HepG2 (cell line): Measurements from ENCODE around the gene CDH2. TPM values are rescaled to one million over a fixed set of nuclear protein-coding genes. Genes with fewer than 3 reads are reported as not detected.

Experiments
- ARID5B ChIP-seq: IDR thresholded peaks from 2 replicates; pipeline ENCODE4 v1.4.0; 2020; ENCODE audit warnings: mild to moderate bottlenecking, missing genetic modification reagents
- ATF3 ChIP-seq: sonication (generic); formaldehyde crosslinking; IDR thresholded peaks from 2 replicates; pipeline ENCODE4 v1.4.0; 2020; ENCODE audit warnings: missing genetic modification reagents
- ATF7 ChIP-seq, 2 experiments: fragments of 450-650 bp in 1 of 2; sonication (generic) in 1 of 2; formaldehyde crosslinking in 1 of 2; IDR thresholded peaks; 2 replicates each; pipeline versions ENCODE4 v1.4.0 to v1.6.1; 2016 to 2020; ENCODE audit warnings: antibody characterized with exemption in 1 of 2, mild to moderate bottlenecking in 1 of 2, missing genetic modification reagents in 1 of 2
- CEBPG ChIP-seq: IDR thresholded peaks from 2 replicates; pipeline ENCODE4 v1.6.1; 2016
- FOSL1 ChIP-seq: sonication (generic); formaldehyde crosslinking; IDR thresholded peaks from 2 replicates; pipeline ENCODE4 v1.9.0; 2021; ENCODE audit warnings: missing genetic modification reagents, borderline replicate concordance
- GATAD2A ChIP-seq: IDR thresholded peaks from 2 replicates; pipeline ENCODE4 v1.6.1; 2016
- GZF1 ChIP-seq: sonication (generic); formaldehyde crosslinking; IDR thresholded peaks from 2 replicates; pipeline ENCODE4 v1.5.1; 2020; ENCODE audit warnings: mild to moderate bottlenecking, missing genetic modification reagents
- HNF4A ChIP-seq: sonication (generic); formaldehyde crosslinking; IDR thresholded peaks from 2 replicates; pipeline ENCODE4 v1.4.0; 2020; ENCODE audit warnings: missing genetic modification reagents
- JUND ChIP-seq: sonication (generic); formaldehyde crosslinking; IDR thresholded peaks from 2 replicates; pipeline ENCODE4 v1.8.0; 2022; ENCODE audit warnings: mild to moderate bottlenecking, missing genetic modification reagents
- KDM4B ChIP-seq: sonication (generic); formaldehyde crosslinking; IDR thresholded peaks from 2 replicates; pipeline ENCODE4 v1.4.0; 2020; ENCODE audit warnings: missing genetic modification reagents
- NCOA2 ChIP-seq: sonication (generic); formaldehyde crosslinking; IDR thresholded peaks from 2 replicates; pipeline ENCODE4 v1.8.0; 2022; ENCODE audit warnings: inconsistent platforms
- NFIC ChIP-seq: IDR thresholded peaks from 2 replicates; pipeline ENCODE4 v1.6.1; 2012; ENCODE audit warnings: mild to moderate bottlenecking, low read length, inconsistent platforms
- RARA ChIP-seq: IDR thresholded peaks from 2 replicates; pipeline ENCODE4 v1.6.1; 2016; ENCODE audit warnings: missing genetic modification reagents, missing compliant biosample characterization
- SMAD9 ChIP-seq: sonication (generic); formaldehyde crosslinking; IDR thresholded peaks from 2 replicates; pipeline ENCODE4 v1.5.1; 2020; ENCODE audit warnings: mild to moderate bottlenecking, missing genetic modification reagents
- SMYD3 ChIP-seq: sonication (generic); formaldehyde crosslinking; IDR thresholded peaks from 2 replicates; pipeline ENCODE4 v1.8.1; 2023; ENCODE audit warnings: mild to moderate bottlenecking, missing genetic modification reagents
- THAP8 ChIP-seq: sonication (generic); formaldehyde crosslinking; IDR thresholded peaks from 2 replicates; pipeline ENCODE4 v1.5.1; 2020; ENCODE audit warnings: missing genetic modification reagents, mild to moderate bottlenecking, borderline replicate concordance
- ZBTB42 ChIP-seq: sonication (generic); formaldehyde crosslinking; IDR thresholded peaks from 2 replicates; pipeline ENCODE4 v1.5.0; 2020; ENCODE audit warnings: mild to moderate bottlenecking, missing genetic modification reagents
- ZBTB7A ChIP-seq: sonication (generic); formaldehyde crosslinking; IDR thresholded peaks from 2 replicates; pipeline ENCODE4 v1.8.0; 2022; ENCODE audit warnings: mild to moderate bottlenecking, missing genetic modification reagents
- ZKSCAN5 ChIP-seq: sonication (generic); formaldehyde crosslinking; IDR thresholded peaks from 2 replicates; pipeline ENCODE4 v1.5.1; 2020; ENCODE audit warnings: mild to moderate bottlenecking, missing genetic modification reagents
- ZNF530 ChIP-seq: sonication (generic); formaldehyde crosslinking; IDR thresholded peaks from 2 replicates; pipeline ENCODE4 v1.5.0; 2020; ENCODE audit warnings: low read depth, mild to moderate bottlenecking, missing genetic modification reagents
- ZNF567 ChIP-seq: sonication (generic); formaldehyde crosslinking; IDR thresholded peaks from 2 replicates; pipeline ENCODE4 v1.8.1; 2023; ENCODE audit warnings: mild to moderate bottlenecking, missing genetic modification reagents, borderline replicate concordance
- ZSCAN25 ChIP-seq: sonication (generic); formaldehyde crosslinking; IDR thresholded peaks from 2 replicates; pipeline ENCODE4 v1.8.0; 2022; ENCODE audit warnings: mild to moderate bottlenecking, missing genetic modification reagents
- ZUFSP ChIP-seq: sonication (generic); formaldehyde crosslinking; IDR thresholded peaks from 2 replicates; pipeline ENCODE4 v1.9.0; 2021; ENCODE audit warnings: missing genetic modification reagents, mild to moderate bottlenecking, borderline replicate concordance
- polyA plus RNA-seq, 8 experiments: library from polyadenylated mRNA; depleted of rRNA in 3 of 8; stranded (reverse) in 7 of 8; unstranded in 1 of 8; fragments of >200 nt; fragmentation: Illumina TruSeq in 4 of 8; extraction: Trizol in 4 of 8; gene quantifications; 2 replicates each; pipeline versions ENCODE4 v1.2.1 to v1.2.3, GENCODE V29; 2011 to 2016; ENCODE audit warnings: low read depth in 4 of 8, missing spikeins in 1 of 8, mixed read lengths in 1 of 8; ENCODE audit not compliant: insufficient read depth in 1 of 8
- total RNA-seq, 5 experiments: library from RNA; depleted of rRNA; stranded (reverse); fragments of >200 nt; fragmentation: Illumina TruSeq; extraction: Trizol; gene quantifications; 2 replicates each; pipeline ENCODE4 v1.2.3, GENCODE V29; 2016; ENCODE audit warnings: low read depth in 1 of 5

The CDH2 gene
- total and polyA plus RNA-seq, 2 of the 13 experiments (the other 11 are each of a cell fraction or from before 2014, with no cell fraction given) = 18.6 to 36.1 TPM

GRCh38 chr18:28183418-28184078 lies 6.6 kb upstream of the CDH2 start (continued):
- TF ChIP-seq ARID5B (CRISPR knock-in tag) = peak; percentile 63
- no peak for TF ChIP-seq SMAD9 (CRISPR knock-in tag)
- 0 out of 2 replicates have a peak, but pooled peaks have one; percentile 25 for TF ChIP-seq NCOA2 (CRISPR knock-in tag)
- no peak for TF ChIP-seq SMYD3 (CRISPR knock-in tag)
- no peak for TF ChIP-seq KDM4B (CRISPR knock-in tag)
- TF ChIP-seq ZUFSP = no peak
- TF ChIP-seq CEBPG (CRISPR knock-in tag) = peak; percentile 55; the same call in 1 of the 2 replicates
- no peak for TF ChIP-seq NFIC
- peak; percentile 26; the same call in 1 of the 2 replicates for TF ChIP-seq GATAD2A (CRISPR knock-in tag)
- TF ChIP-seq ZKSCAN5 (CRISPR knock-in tag) = 0 out of 2 replicates have a peak, but pooled peaks have one; percentile 30
- peak; percentile 84 for TF ChIP-seq JUND (CRISPR knock-in tag)
- TF ChIP-seq ATF7 (IDR thresholded peaks at IDR 0.05) = no peak
- TF ChIP-seq ATF7 (CRISPR knock-in tag; IDR thresholded peaks at IDR 0.05) = no peak
- no peak for TF ChIP-seq ZBTB7A (CRISPR knock-in tag)
- no peak for TF ChIP-seq THAP8 (CRISPR knock-in tag)
- TF ChIP-seq ZNF567 (CRISPR knock-in tag) = no peak
- TF ChIP-seq RARA (CRISPR knock-in tag) = peak; percentile 21; the same call in 1 of the 2 replicates
- no peak for TF ChIP-seq ZSCAN25 (CRISPR knock-in tag)
- TF ChIP-seq HNF4A (CRISPR knock-in tag) = peak; percentile 54
- no peak for TF ChIP-seq GZF1 (CRISPR knock-in tag)
- TF ChIP-seq FOSL1 = peak; percentile 53; the same call in 1 of the 2 replicates
- TF ChIP-seq ATF3 = peak; percentile 62
- no peak for TF ChIP-seq ZBTB42 (CRISPR knock-in tag)
- TF ChIP-seq ZNF530 (CRISPR knock-in tag) = no peak
